Activated CD8-positive, alpha-beta T cell treated with anti-CD3 and anti-CD28 coated beads, Interleukin-2, amount 10 ng/mL, durations not matched to agents 7 days and 5 days (primary cell): Measurements from ENCODE around the gene KCNG2. TPM values are rescaled to one million over a fixed set of nuclear protein-coding genes. Genes with fewer than 3 reads are reported as not detected.
"Not testable (repeated sequence)": the region's sequence is repeated elsewhere in the genome, so short reads cannot be mapped to it uniquely, and the experiment has no call there.

ENCODE experiments used
- ATAC-seq: fragments of 150-1000 bp; cut with Tn5 transposase; one replicate; pipeline ENCODE4 v1.10.0; 2021; ENCODE audit warnings: moderate library complexity
- CTCF ChIA-PET: fragments of 350-600 bp; sonication (Branson Sonifier 250); formaldehyde crosslinking; loops from one replicate; lab custom pipeline; 2021; ENCODE audit warnings: antibody characterized with exemption; lab: Charles Lee
- POLR2A ChIA-PET: fragments of 350-600 bp; sonication (Branson Sonifier 250); formaldehyde crosslinking; loops from one replicate; lab custom pipeline; 2021; ENCODE audit warnings: antibody characterized with exemption; lab: Charles Lee
- DNase-seq: peaks from one replicate; pipeline ENCODE4 v3.0.0-alpha.2; 2020
- H3K27ac Mint-ChIP-seq: one replicate; pipeline ENCODE4 v1.8.0; 2021; ENCODE audit warnings: mild to moderate bottlenecking, mixed read lengths
- H3K27me3 Mint-ChIP-seq: one replicate; pipeline ENCODE4 v1.8.0; 2021; ENCODE audit warnings: low read depth, mixed read lengths
- H3K36me3 Mint-ChIP-seq: one replicate; pipeline ENCODE4 v1.8.0; 2021; ENCODE audit warnings: low read depth, mixed read lengths
- H3K4me1 Mint-ChIP-seq: one replicate; pipeline ENCODE4 v1.8.0; 2021; ENCODE audit warnings: low read depth, mixed read lengths
- H3K4me3 Mint-ChIP-seq: one replicate; pipeline ENCODE4 v1.8.0; 2021; ENCODE audit warnings: mild to moderate bottlenecking, mixed read lengths
- H3K9me3 Mint-ChIP-seq: one replicate; pipeline ENCODE4 v1.8.0; 2022; ENCODE audit warnings: mixed read lengths; ENCODE audit not compliant: insufficient read depth
- total RNA-seq, 2 experiments: library from RNA; stranded (reverse); gene quantifications; one replicate each; pipeline ENCODE4 v1.2.3, GENCODE V29; 2021

Gene KCNG2
- total RNA-seq, 2 experiments from 2014 or later = not detected

GRCh38 chr18:79856119-79857007 lies 58.6 kb downstream of the KCNG2 start:
- H3K27me3 Mint-ChIP-seq = peaks cover 2% of the 10 kb centered on the region
- H3K4me1 Mint-ChIP-seq = no peaks in the 10 kb centered on the region
- ATAC-seq = peak; percentile 15
- CTCF ChIA-PET = interaction anchor here (0.7 kb wide), 1 partner anchor 513 kb away, joined by 3 read pairs; no protein-coding TSS in a partner anchor
- DNase-seq = peak; percentile 24
- H3K36me3 Mint-ChIP-seq = no peaks in the 10 kb centered on the region
- POLR2A ChIA-PET = no interaction called here
- no peak overlapping the region for H3K4me3 Mint-ChIP-seq
- H3K27ac Mint-ChIP-seq = no peak overlapping the region
- H3K9me3 Mint-ChIP-seq = no peaks in the 10 kb centered on the region

DNA sequence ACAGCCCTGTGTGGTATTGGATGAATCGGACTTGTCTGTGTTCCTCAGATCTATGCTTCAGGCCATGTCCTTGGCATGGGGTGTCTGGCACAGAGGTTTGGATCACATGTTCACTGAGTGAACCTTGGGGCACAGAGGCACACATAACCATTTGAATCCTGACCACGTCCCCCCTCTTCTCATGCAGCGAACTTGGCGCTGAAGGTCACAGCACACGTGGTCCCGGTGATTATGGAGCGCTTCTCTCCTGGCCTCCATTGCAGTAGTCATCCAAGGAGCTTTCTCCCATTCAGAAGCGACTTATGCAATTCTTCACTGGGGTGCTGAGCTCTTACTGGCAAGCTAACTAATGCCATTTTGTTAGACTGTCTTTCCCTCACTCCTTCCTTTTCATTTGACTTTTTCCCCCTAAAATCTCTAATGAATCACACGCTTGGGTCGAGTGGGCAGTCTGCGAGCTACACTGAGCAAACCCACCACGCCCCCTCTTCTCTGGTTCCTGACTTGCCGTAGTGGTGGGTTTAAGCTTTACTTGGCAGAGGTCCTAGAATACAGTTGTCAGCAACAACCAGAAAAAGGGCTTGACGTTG lies 59.4 kb downstream of the KCNG2 start:
- ChIA-PET POLR2A (no interaction called here), CTCF (no interaction called here)
- Mint-ChIP-seq H3K4me3 (no peak overlapping the region), H3K36me3 (no peaks in the 10 kb centered on the region), H3K4me1 (no peaks in the 10 kb centered on the region), H3K9me3 (peaks cover 8% of the 10 kb centered on the region), H3K27me3 (peaks cover 4% of the 10 kb centered on the region), H3K27ac (no peak overlapping the region)
- ATAC-seq (no peak), DNase-seq (peak; percentile 9)

DNA sequence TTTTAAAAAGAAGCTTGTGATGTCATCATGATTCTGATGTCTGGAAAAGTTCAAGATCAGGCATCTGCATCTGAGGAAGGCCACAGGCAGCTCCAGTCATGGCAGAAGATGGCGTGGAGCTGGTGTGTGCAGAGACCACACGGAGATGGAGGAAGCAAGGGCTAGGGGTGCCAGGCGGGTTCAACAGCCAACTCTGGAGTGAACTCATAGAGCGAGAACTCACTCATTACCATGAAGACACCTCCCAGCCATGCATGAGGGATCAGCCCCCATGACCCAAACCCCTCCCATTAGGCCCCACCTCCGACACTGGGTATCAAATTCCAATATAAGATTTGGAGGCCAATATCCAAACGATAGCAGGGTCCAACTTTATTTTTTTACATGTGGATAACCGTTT lies 61.6 kb downstream of the KCNG2 start:
- ATAC-seq (no peak), DNase-seq (no peak)
- CTCF ChIA-PET = no interaction called here
- no peak overlapping the region for H3K4me3 Mint-ChIP-seq
- POLR2A ChIA-PET = no interaction called here
- H3K9me3 Mint-ChIP-seq = peaks cover 10% of the 10 kb centered on the region
- no peak overlapping the region for H3K27ac Mint-ChIP-seq
- no peaks in the 10 kb centered on the region for H3K36me3 Mint-ChIP-seq
- peaks cover 4% of the 10 kb centered on the region for H3K27me3 Mint-ChIP-seq
- no peaks in the 10 kb centered on the region for H3K4me1 Mint-ChIP-seq

DNA sequence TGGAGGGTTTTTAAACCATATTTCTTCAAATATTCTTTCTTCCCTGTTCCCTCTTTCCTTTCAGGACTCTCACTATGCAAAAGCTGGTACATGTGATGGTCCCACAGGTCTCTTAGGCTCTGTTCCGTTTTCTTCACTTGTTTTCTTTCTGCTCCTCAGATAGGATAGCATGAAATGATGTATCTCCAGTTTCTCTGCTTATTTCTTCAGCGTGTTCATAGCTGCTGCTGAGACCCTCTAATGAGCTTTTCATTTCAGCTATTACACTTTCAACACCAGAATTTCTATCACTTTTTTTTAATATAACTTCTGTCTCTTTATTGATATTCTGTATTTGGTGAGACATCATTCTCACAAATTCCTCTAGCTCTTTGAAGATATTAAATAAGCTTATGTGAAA lies 63.9 kb downstream of the KCNG2 start:
- ChIA-PET POLR2A (no interaction called here), CTCF (no interaction called here)
- no peak overlapping the region for H3K27ac Mint-ChIP-seq
- H3K4me1 Mint-ChIP-seq = no peaks in the 10 kb centered on the region
- ATAC-seq = no peak
- H3K4me3 Mint-ChIP-seq = no peak overlapping the region
- DNase-seq = no peak
- no peaks in the 10 kb centered on the region for H3K36me3 Mint-ChIP-seq
- H3K27me3 Mint-ChIP-seq = peaks cover 4% of the 10 kb centered on the region
- peaks cover 10% of the 10 kb centered on the region for H3K9me3 Mint-ChIP-seq

GRCh38 chr18:79862562-79862961 lies 64.8 kb downstream of the KCNG2 start:
- CTCF ChIA-PET = no interaction called here
- POLR2A ChIA-PET = interaction anchor here (0.7 kb wide), 1 partner anchor 42 kb away, joined by 3 read pairs; no protein-coding TSS in a partner anchor
- no peak overlapping the region for H3K27ac Mint-ChIP-seq
- no peak for ATAC-seq
- peaks cover 4% of the 10 kb centered on the region for H3K27me3 Mint-ChIP-seq
- peaks cover 10% of the 10 kb centered on the region for H3K9me3 Mint-ChIP-seq
- no peaks in the 10 kb centered on the region for H3K4me1 Mint-ChIP-seq
- no peak overlapping the region for H3K4me3 Mint-ChIP-seq
- DNase-seq = no peak
- no peaks in the 10 kb centered on the region for H3K36me3 Mint-ChIP-seq

DNA sequence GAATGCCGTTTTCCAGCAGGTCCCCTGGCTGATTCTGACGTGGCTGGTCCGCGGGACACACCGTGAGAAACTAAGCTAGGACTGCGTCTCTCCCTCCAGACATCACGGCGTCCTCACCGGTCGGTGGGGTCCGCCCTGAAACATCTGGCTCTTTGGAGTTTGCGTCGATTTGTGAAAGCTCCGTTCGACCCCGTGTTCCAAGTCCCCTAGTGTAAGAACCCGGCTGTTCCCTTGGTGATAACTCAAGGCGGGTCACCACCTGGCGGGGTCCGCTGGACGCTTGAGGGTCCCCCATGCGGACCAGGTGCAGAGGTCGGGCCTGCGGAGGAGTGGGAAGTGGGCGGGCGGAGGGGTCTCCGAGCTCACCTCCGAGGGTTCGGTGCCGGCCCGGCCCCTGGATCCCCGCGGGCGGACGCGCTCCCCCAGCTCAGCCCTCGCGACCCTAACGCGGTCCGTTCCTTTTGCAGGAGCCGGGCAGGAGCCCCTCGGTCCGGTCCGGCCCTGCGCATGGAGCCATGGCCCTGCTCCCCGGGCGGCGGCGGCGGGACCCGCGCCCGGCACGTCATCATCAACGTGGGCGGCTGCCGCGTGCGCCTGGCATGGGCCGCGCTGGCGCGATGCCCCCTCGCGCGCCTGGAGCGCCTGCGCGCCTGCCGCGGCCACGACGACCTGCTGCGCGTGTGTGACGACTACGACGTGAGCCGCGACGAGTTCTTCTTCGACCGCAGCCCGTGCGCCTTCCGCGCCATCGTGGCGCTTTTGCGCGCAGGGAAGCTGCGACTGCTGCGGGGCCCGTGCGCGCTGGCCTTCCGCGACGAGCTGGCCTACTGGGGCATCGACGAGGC lies 65.6 kb downstream of the KCNG2 start:
- Mint-ChIP-seq H3K9me3 (peaks cover 10% of the 10 kb centered on the region), H3K27ac (no peak overlapping the region), H3K27me3 (peaks cover 4% of the 10 kb centered on the region), H3K36me3 (no peaks in the 10 kb centered on the region), H3K4me3 (no peak overlapping the region), H3K4me1 (no peaks in the 10 kb centered on the region)
- DNase-seq = no peak
- ChIA-PET POLR2A (interaction anchor here (0.7 kb wide), 1 partner anchor 41 kb away, joined by 3 read pairs; no protein-coding TSS in a partner anchor), CTCF (no interaction called here)
- no peak for ATAC-seq

GRCh38 chr18:79864006-79864725 lies 66.4 kb downstream of the KCNG2 start:
- Mint-ChIP-seq H3K4me3 (no peak overlapping the region), H3K36me3 (no peaks in the 10 kb centered on the region), H3K9me3 (peaks cover 10% of the 10 kb centered on the region), H3K27ac (no peak overlapping the region), H3K27me3 (peaks cover 4% of the 10 kb centered on the region), H3K4me1 (no peaks in the 10 kb centered on the region)
- ATAC-seq (no peak), DNase-seq (no peak)
- POLR2A ChIA-PET = no interaction called here
- CTCF ChIA-PET = no interaction called here

GRCh38 chr18:79864955-79865354 lies 67.2 kb downstream of the KCNG2 start:
- ATAC-seq, H3K27ac Mint-ChIP-seq, CTCF ChIA-PET, H3K4me1 Mint-ChIP-seq, DNase-seq, H3K27me3 Mint-ChIP-seq, H3K4me3 Mint-ChIP-seq, POLR2A ChIA-PET, H3K36me3 Mint-ChIP-seq: not testable (repeated sequence)
- H3K9me3 Mint-ChIP-seq = peaks cover 10% of the 10 kb centered on the region

DNA sequence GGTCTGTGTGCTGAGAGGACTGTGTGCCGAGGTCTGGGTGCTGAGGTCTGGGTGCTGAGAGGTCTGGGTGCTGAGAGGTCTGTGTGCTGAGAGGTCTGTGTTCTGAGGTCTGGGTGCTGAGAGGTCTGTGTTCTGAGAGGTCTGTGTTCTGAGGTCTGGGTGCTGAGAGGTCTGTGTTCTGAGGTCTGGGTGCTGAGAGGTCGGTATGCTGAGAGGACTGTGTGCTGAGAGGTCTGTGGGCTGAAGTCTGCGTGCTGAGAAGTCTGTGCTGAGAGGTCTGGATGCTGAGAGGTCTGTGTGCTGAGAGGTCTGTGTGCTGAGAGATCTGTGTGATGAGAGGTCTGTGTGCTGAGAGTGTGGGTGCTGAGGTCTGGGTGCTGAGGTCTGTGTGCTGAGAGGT lies 68.2 kb downstream of the KCNG2 start:
- H3K36me3 Mint-ChIP-seq, H3K4me1 Mint-ChIP-seq, H3K27ac Mint-ChIP-seq, H3K27me3 Mint-ChIP-seq, ATAC-seq, DNase-seq, H3K4me3 Mint-ChIP-seq, CTCF ChIA-PET, POLR2A ChIA-PET: not testable (repeated sequence)
- H3K9me3 Mint-ChIP-seq = peaks cover 10% of the 10 kb centered on the region

GRCh38 chr18:79866889-79867574 lies 69.3 kb downstream of the KCNG2 start:
- H3K4me1 Mint-ChIP-seq = no peaks in the 10 kb centered on the region
- H3K4me3 Mint-ChIP-seq = no peak overlapping the region
- H3K9me3 Mint-ChIP-seq = peaks cover 3% of the 10 kb centered on the region
- DNase-seq (no peak), ATAC-seq (no peak)
- no peaks in the 10 kb centered on the region for H3K36me3 Mint-ChIP-seq
- H3K27me3 Mint-ChIP-seq = no peaks in the 10 kb centered on the region
- H3K27ac Mint-ChIP-seq = no peak overlapping the region
- CTCF ChIA-PET = interaction anchor here (0.6 kb wide), 1 partner anchor 13 kb away, joined by 3 read pairs; no protein-coding TSS in a partner anchor
- POLR2A ChIA-PET = no interaction called here

DNA sequence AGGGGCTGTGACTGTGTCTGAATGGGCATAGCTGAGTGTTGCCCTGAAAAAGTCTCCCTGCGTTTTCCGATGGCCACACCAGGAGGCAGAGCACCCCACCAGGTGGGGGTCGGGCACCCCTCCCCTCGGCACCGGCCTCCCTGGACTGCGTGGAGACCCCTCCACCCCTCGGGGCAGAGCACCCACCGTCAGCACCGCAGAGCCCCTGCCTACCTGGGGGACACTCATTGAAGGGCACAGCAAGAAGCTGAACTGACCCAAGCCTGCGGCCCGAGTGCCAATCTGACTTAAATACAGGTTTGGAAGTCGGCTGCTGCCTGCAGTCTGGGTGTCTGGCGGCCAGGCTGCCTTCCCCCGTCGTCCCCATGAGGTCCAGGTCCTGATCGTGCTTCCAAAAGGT lies 69.9 kb downstream of the KCNG2 start:
- ATAC-seq (no peak), DNase-seq (no peak)
- Mint-ChIP-seq H3K9me3 (no peaks in the 10 kb centered on the region), H3K27ac (no peak overlapping the region), H3K4me3 (no peak overlapping the region), H3K36me3 (no peaks in the 10 kb centered on the region), H3K4me1 (no peaks in the 10 kb centered on the region), H3K27me3 (no peaks in the 10 kb centered on the region)
- ChIA-PET POLR2A (no interaction called here), CTCF (interaction anchor here (0.6 kb wide), 1 partner anchor 13 kb away, joined by 3 read pairs; no protein-coding TSS in a partner anchor)
